Effector memory CD4-positive, alpha-beta T cell (primary cell): ENCODE data around the gene MTX1.
"Not testable (repeated sequence)": the region's sequence is repeated elsewhere in the genome, so short reads cannot be mapped to it uniquely, and the experiment has no call there.

Experiments used
- DNase-seq, 3 donors: peaks; one replicate each; pipeline ENCODE4 v3.0.0-alpha.2; 2020
- H3K27ac ChIP-seq: 2 replicates; pipeline ENCODE4 v1.7.0; 2013; ENCODE audit warnings: mild to moderate bottlenecking, low read length, moderate library complexity; ENCODE audit not compliant: insufficient read depth, poor library complexity, severe bottlenecking
- H3K27me3 ChIP-seq: replicated peaks from 2 replicates; pipeline ENCODE4 v1.7.0; 2013; ENCODE audit warnings: mild to moderate bottlenecking, low read length; ENCODE audit not compliant: insufficient read depth, control insufficient read depth, poor library complexity, severe bottlenecking
- H3K36me3 ChIP-seq: 2 replicates; pipeline ENCODE4 v1.7.0; 2013; ENCODE audit warnings: mild to moderate bottlenecking, low read length, moderate library complexity; ENCODE audit not compliant: control insufficient read depth, insufficient read depth
- H3K4me1 ChIP-seq: 2 replicates; pipeline ENCODE4 v1.7.0; 2013; ENCODE audit warnings: low read length, mild to moderate bottlenecking; ENCODE audit not compliant: control insufficient read depth, insufficient read depth, poor library complexity, severe bottlenecking
- H3K4me3 ChIP-seq: 2 replicates; pipeline ENCODE4 v1.7.0; 2013; ENCODE audit warnings: low read length, low read depth, mild to moderate bottlenecking; ENCODE audit not compliant: insufficient read depth, poor library complexity, severe bottlenecking
- H3K9me3 ChIP-seq: 2 replicates; pipeline ENCODE4 v1.7.0; 2013; ENCODE audit warnings: mild to moderate bottlenecking, low read length, moderate library complexity; ENCODE audit not compliant: control insufficient read depth

The MTX1 gene

GRCh38 chr1:155223047-155223446 is 14.6 kb downstream of the MTX1 start:
- Histone ChIP-seq H3K36me3 (no peaks in the 10 kb centered on the region), H3K9me3 (no peaks in the 10 kb centered on the region), H3K27me3 (no peaks in the 10 kb centered on the region), H3K4me3 (no peak overlapping the region), H3K27ac (no peak overlapping the region), H3K4me1 (peaks cover 8% of the 10 kb centered on the region)
- no peak for DNase-seq

GRCh38 chr1:155225404-155225759 is 16.9 kb downstream of the MTX1 start:
- not testable (repeated sequence) for H3K4me3 ChIP-seq, H3K27me3 ChIP-seq, H3K36me3 ChIP-seq, DNase-seq, H3K4me1 ChIP-seq, H3K27ac ChIP-seq, H3K9me3 ChIP-seq

GRCh38 chr1:155226188-155226909 is 17.9 kb downstream of the MTX1 start:
- no peaks in the 10 kb centered on the region for H3K36me3 ChIP-seq
- no peaks in the 10 kb centered on the region for H3K9me3 ChIP-seq
- no peaks in the 10 kb centered on the region for H3K27me3 ChIP-seq
- DNase-seq = peak; percentile 62 to 70 (median 68)
- peak overlapping the region; percentile 82 for H3K27ac ChIP-seq
- H3K4me3 ChIP-seq = peak overlapping the region; percentile 57
- peaks cover 9% of the 10 kb centered on the region for H3K4me1 ChIP-seq

- Histone ChIP-seq H3K36me3 (no peaks in the 10 kb centered on the region), H3K27me3 (no peaks in the 10 kb centered on the region), H3K4me1 (peaks cover 9% of the 10 kb centered on the region), H3K27ac (peak overlapping the region; percentile 82), H3K4me3 (peak overlapping the region; percentile 57), H3K9me3 (no peaks in the 10 kb centered on the region)
- no peak for DNase-seq
Measured at GRCh38 chr1:155226910-155227260, 18.4 kb downstream of the MTX1 start.

GRCh38 chr1:155227261-155228095 is 19.0 kb downstream of the MTX1 start:
- peaks cover 9% of the 10 kb centered on the region for H3K4me1 ChIP-seq
- H3K36me3 ChIP-seq = no peaks in the 10 kb centered on the region
- H3K9me3 ChIP-seq = no peaks in the 10 kb centered on the region
- peak overlapping the region; percentile 82 for H3K27ac ChIP-seq
- H3K4me3 ChIP-seq = peak overlapping the region; percentile 57
- DNase-seq = peak; percentile 96 to 97 (median 96)
- H3K27me3 ChIP-seq = no peaks in the 10 kb centered on the region

GRCh38 chr1:155228096-155228427 is 19.6 kb downstream of the MTX1 start:
- H3K27ac ChIP-seq = peak overlapping the region; percentile 82
- H3K4me1 ChIP-seq = peaks cover 9% of the 10 kb centered on the region
- H3K9me3 ChIP-seq = no peaks in the 10 kb centered on the region
- no peaks in the 10 kb centered on the region for H3K36me3 ChIP-seq
- no peak for DNase-seq
- H3K27me3 ChIP-seq = no peaks in the 10 kb centered on the region
- H3K4me3 ChIP-seq = peak overlapping the region; percentile 57

GRCh38 chr1:155231302-155231701 is 22.8 kb downstream of the MTX1 start:
- not testable (repeated sequence) for DNase-seq, H3K27me3 ChIP-seq, H3K36me3 ChIP-seq, H3K4me3 ChIP-seq, H3K9me3 ChIP-seq, H3K27ac ChIP-seq
- peaks cover 17% of the 10 kb centered on the region for H3K4me1 ChIP-seq

GRCh38 chr1:155232001-155232978 is 23.8 kb downstream of the MTX1 start:
- not testable (repeated sequence) for H3K27me3 ChIP-seq, H3K9me3 ChIP-seq, H3K4me3 ChIP-seq, DNase-seq, H3K27ac ChIP-seq
- H3K36me3 ChIP-seq = peaks cover 14% of the 10 kb centered on the region
- peaks cover 15% of the 10 kb centered on the region for H3K4me1 ChIP-seq

GRCh38 chr1:155233502-155233901 is 25.0 kb downstream of the MTX1 start:
- H3K36me3 ChIP-seq = peaks cover 16% of the 10 kb centered on the region
- H3K27ac ChIP-seq, H3K9me3 ChIP-seq, H3K4me3 ChIP-seq, H3K27me3 ChIP-seq, H3K4me1 ChIP-seq, DNase-seq: not testable (repeated sequence)
